Ovary (tissue), 9 donors: ENCODE results near the gene AP1S3. TPM values are rescaled to one million over a fixed set of nuclear protein-coding genes. Genes with fewer than 3 reads are reported as not detected.

Source experiments
- DNase-seq, 5 donors: peaks; one replicate each; pipeline ENCODE4 v3.0.0-alpha.2; 2019 to 2020
- H3K27ac ChIP-seq, 2 donors: fragments of 200-600 bp; one replicate each; pipeline versions ENCODE4 v1.5.1 to v1.8.0; 2019 to 2022
- H3K27me3 ChIP-seq: fragments of 200-600 bp; one replicate; pipeline ENCODE4 v1.8.0; 2022
- H3K36me3 ChIP-seq: fragments of 200-600 bp; sonication (generic); one replicate; pipeline ENCODE4 v1.5.1; 2019
- H3K4me1 ChIP-seq: one replicate; pipeline ENCODE4 v1.8.1; 2013; ENCODE audit warnings: mild to moderate bottlenecking, moderate library complexity; ENCODE audit not compliant: insufficient read depth
- H3K4me3 ChIP-seq: fragments of 200-600 bp; sonication (generic); one replicate; pipeline ENCODE4 v1.5.1; 2017
- H3K9me3 ChIP-seq, 2 donors: fragments of 200-600 bp in 1 of 2; sonication (generic) in 1 of 2; one replicate each; pipeline versions ENCODE4 v1.5.1 to v1.8.1; 2013 to 2019; ENCODE audit warnings: mild to moderate bottlenecking in 1 of 2, moderate library complexity in 1 of 2
- CTCF ChIP-seq, 3 donors: fragments of 450-650 bp in 2 of 3; fragments of 200-600 bp in 1 of 3; IDR thresholded peaks; one replicate each; pipeline versions ENCODE4 v1.5.1 to v1.8.0; 2016 to 2022; ENCODE audit warnings: antibody characterized with exemption in 3 of 3, mild to moderate bottlenecking in 1 of 3
- EP300 ChIP-seq: sonication (generic); formaldehyde crosslinking; IDR thresholded peaks from one replicate; pipeline ENCODE4 v1.6.1; 2017; ENCODE audit warnings: antibody characterized with exemption
- POLR2A ChIP-seq: fragments of 450-650 bp; IDR thresholded peaks from one replicate; pipeline ENCODE4 v1.6.1; 2017; ENCODE audit warnings: antibody characterized with exemption, mild to moderate bottlenecking, moderate library complexity
- WGBS, 3 donors: extraction: QIAGEN DNeasy Blood & Tissue Kit in 1 of 3; methylation state at CpG; one replicate each; pipeline versions ENCODE4 v1.1.5 to v1.1.7; 2013 to 2017; 5-methylcytosine and 5-hydroxymethylcytosine counted together
- intact Hi-C, 4 donors: fragments of 100-400 bp; cut with DNase I; formaldehyde crosslinking; loops; one replicate each; pipeline versions ENCODE4 v1.11.0 to v1.15.1; 2022 to 2023
- polyA plus RNA-seq, 2 donors: library from polyadenylated mRNA; stranded (reverse); fragments of 200-250 nt in 1 of 2; fragments of 350-450 nt in 1 of 2; fragmentation: Illumina TruSeq in 1 of 2; extraction: RNeasy Lipid Tissue Mini Kit (QIAGEN cat#74804) in 1 of 2; gene quantifications; one replicate each; pipeline ENCODE4 v1.2.3, GENCODE V29; 2013 to 2014
- total RNA-seq, 7 donors: library from RNA; depleted of rRNA in 2 of 7; stranded (reverse); fragments of >200 nt in 2 of 7; fragmentation: NEBNext Ultra II Directional in 3 of 7; extraction: Animal tissue kit (Norgen Biotek cat#: 25700) in 3 of 7; gene quantifications; one replicate each; pipeline versions ENCODE4 v1.1.0 to v1.2.4, GENCODE V29; 2016 to 2023
- donor health status: DM: no; HTN: no; CAD: no; lungs with moderate emphysema.
- donor health status: DM: no; HTN: no; CAD: no.
- donor health status: Bipolar disorder and iron deficiency.
- donor health status: DM: yes; HTN: yes; CAD: no.
- donor health status: DM: no; HTN: no; CAD: no.
- donor health status: DM: yes; HTN: yes; CAD: no.

The AP1S3 gene
- total and polyA plus RNA-seq, 9 donors: 0.46 to 16.8 (median 1.3) TPM

DNA sequence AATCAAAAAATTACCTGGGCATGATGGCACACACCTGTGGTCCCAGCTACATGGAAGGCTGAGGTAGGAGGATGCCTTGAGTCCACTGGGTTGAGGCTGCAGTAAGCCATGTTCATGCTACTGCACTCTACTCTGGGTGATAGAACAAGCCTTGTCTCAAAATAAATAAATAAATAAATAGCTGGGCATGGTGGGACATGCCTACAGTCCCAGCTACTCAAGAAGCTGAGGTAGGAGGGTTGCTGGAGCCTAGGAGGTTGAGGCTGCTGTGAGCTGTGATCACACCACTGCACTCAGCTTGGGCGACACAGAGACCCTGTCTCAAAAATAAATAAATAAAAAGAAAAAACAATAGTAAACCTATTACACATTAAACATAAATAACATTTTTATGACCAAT, 3.0 kb downstream of the AP1S3 start:
- H3K4me1 ChIP-seq: no peaks in the 10 kb centered on the region
- H3K4me3 ChIP-seq: no peak overlapping the region
- H3K36me3 ChIP-seq: no peaks in the 10 kb centered on the region
- no peak overlapping the region for H3K27ac ChIP-seq
- H3K27me3 ChIP-seq: no peaks in the 10 kb centered on the region
- H3K9me3 ChIP-seq: no peaks in the 10 kb centered on the region
- 95 to 97% (median 97%) methylated on average over 1 of the region's 1 CpG for WGBS, 3 donors
- intact Hi-C loops: no loop called here
- TF ChIP-seq EP300 (no peak), POLR2A (no peak), CTCF (IDR thresholded peaks at IDR 0.05) (no peak)
- no peak for DNase-seq

DNA sequence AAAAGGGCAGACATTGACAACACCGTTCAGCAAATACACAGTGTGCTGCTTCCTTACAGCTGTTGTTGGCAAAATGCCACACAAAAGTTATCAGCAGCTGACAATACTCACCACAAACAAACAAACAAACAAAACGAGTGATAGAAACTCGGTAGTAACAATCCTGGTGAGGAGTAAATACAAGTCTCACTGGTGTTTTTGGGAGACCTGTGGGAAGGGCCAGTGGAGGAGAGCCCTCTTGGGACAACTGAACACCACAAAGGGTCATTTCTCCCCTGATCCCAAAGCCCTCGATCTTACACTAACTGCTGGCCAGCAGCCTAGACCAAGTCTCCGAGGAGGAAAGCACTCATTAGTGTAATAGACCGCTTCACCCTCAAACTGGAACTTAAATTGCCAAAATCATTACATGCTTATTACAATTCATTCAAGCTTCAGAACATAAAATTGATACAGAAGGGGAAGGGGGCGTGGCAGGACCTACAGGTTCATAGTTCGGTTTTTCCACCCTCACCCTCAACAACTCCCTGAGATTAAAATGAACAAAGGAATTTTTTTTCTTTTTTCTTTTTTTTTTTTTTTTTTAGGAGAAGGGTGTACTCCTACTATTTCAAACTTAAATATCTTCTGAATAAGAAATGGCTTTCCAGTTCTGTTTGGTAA, 5.0 kb downstream of the AP1S3 start:
- no peak for TF ChIP-seq CTCF (IDR thresholded peaks at IDR 0.05)
- TF ChIP-seq POLR2A: no peak
- TF ChIP-seq EP300: no peak
- H3K4me3 ChIP-seq: no peak overlapping the region
- no peaks in the 10 kb centered on the region for H3K27me3 ChIP-seq

DNA sequence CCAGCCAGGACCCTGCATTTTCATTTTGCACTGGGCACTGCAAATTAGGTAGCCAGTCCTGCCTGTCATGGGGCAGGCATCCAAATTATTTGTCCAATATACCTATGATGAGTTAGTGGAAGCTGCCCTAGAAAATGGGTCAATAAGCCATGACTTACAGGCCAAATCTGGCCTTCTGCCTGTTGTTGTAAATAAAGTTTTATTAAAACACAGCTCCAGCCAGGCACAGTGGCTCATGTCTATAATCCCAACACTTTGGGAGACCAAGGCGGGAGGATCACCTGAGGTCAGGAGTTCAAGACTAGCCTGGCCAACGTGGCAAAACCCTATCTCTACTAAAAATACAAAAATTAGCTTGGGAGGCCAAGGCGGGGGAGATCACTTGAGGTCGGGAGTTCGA, 8.3 kb downstream of the AP1S3 start:
- intact Hi-C loops: no loop called here

More for the DNA sequence above, 5.0 kb downstream of the AP1S3 start:
- WGBS, 3 donors: 34 to 48% (median 40%) methylated on average over 8 of the region's 8 CpGs
- Histone ChIP-seq H3K4me1 (no peaks in the 10 kb centered on the region), H3K27ac (no peak overlapping the region), H3K9me3 (no peaks in the 10 kb centered on the region), H3K36me3 (no peaks in the 10 kb centered on the region)
- no peak for DNase-seq
- intact Hi-C loops: no loop called here

DNA sequence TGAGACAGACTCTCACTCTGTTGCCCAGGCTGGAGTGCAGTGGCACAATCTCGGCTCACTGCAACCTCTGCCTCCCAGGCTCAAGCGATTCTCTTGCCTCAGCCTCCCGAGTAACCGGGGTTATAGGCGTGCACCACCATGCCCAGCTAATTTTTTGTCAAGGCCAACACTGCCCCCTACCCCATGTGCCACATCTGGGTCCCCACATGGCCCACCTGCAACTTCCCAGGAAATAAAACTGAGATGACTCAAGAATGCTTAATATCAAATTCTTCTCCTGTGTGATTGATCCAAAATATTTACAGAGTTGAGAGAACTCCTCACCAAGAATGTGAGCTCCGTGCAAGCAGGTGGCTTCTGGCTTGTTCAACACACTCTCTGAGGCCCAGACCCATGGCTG, 9.1 kb downstream of the AP1S3 start:
- Histone ChIP-seq H3K36me3 (no peaks in the 10 kb centered on the region), H3K4me3 (no peak overlapping the region), H3K4me1 (no peaks in the 10 kb centered on the region), H3K27me3 (no peaks in the 10 kb centered on the region), H3K9me3 (no peaks in the 10 kb centered on the region), H3K27ac (no peak overlapping the region)
- intact Hi-C loops: no loop called here
- DNase-seq: no peak
- WGBS, 3 donors: 87 to 93% (median 87%) methylated on average over 6 of the region's 6 CpGs
- no peak for TF ChIP-seq CTCF (IDR thresholded peaks at IDR 0.05)
- TF ChIP-seq POLR2A: no peak
- no peak for TF ChIP-seq EP300

More for the DNA sequence above, 8.3 kb downstream of the AP1S3 start:
- no peak overlapping the region for H3K27ac ChIP-seq
- H3K36me3 ChIP-seq: no peaks in the 10 kb centered on the region
- H3K27me3 ChIP-seq: no peaks in the 10 kb centered on the region
- TF ChIP-seq EP300 (no peak), POLR2A (no peak), CTCF (IDR thresholded peaks at IDR 0.05) (no peak)
- H3K4me3 ChIP-seq: no peak overlapping the region
- no peak for DNase-seq
- WGBS, 3 donors: 88 to 91% (median 89%) methylated on average over 5 of the region's 5 CpGs
- H3K4me1 ChIP-seq: no peaks in the 10 kb centered on the region
- H3K9me3 ChIP-seq: no peaks in the 10 kb centered on the region
